Inflammatory macrophage treated with lipopolysaccharide for 4 hours (primary cell): ENCODE results near the gene VEGFA.

ENCODE experiments used
- DNase-seq: peaks from one replicate; pipeline ENCODE4 v3.0.0-alpha.2; 2020

The VEGFA gene

DNA sequence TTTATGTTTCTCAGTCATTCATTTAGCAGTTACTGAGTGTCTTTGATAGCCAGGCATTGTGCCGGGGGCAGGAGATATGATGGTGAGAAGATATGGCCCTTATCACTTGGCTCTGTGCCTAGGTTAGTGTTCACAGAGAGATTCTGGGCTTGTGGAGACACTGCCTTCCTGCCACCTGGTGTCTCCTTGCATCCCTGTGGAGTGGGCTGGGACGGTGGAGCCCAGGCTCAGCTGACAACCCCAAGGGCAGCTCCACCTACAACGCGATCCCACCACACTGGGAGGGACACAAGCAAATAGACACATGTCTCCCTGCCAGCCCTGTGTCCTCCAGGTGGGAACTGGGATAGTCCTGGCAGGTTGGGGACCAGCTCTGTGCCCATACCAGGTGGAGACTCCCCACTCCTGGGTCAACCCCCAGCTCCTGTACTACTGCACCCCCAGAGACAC is 30.3 kb upstream of the VEGFA start:
- DNase-seq: no peak

DNA sequence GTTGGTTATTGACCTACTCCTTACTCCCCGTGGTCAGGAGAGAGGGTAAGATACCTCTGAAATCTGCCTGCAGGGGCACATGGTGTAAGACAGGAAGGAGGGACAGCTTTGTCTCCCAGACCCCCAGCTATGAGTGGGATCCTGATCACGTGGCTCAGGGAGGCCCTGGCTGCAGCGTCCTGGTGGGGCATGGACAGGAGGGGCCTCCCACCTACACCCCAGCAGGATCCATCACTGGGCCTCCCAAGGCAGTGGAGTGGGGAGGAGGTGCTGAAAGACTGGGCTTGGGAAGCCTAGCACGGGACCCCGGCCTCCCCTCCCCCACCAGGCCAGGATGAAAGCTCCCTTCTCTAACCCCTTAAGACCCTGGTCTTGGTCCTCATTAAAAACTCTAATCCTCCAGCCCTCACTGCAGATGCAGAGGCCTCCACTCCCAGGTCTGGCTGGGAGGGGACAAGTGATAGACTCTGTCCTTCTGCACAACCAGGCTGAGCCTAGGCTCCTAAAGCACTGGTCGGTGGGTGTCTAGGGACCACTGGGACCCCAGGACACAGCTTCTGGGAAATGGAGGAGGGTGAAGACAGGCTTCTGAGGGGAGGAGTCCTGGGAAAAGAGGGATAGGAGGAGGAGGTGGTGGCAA is 29.6 kb upstream of the VEGFA start:
- DNase-seq: no peak

GRCh38 chr6:43740961-43741764 is 28.8 kb upstream of the VEGFA start:
- no peak for DNase-seq

DNA sequence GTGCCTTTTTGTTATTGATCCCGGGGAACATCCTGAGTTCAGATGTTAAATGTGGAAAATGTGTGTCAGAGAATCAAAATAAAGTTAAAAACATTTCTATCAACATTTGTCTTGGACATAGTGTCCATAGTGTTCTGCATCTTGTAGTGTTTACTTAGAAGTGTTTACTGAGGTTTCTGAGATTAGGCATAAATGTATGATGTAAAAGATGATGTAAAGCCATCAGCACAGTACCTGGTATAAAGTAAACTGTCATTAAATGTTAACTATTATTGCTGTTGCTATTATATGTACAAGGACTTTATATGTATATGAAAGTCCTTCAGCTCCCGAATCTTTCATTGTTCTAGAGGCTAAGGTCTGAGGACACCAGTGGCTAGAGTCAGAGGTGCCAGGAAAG is 28.2 kb upstream of the VEGFA start:
- DNase-seq: no peak

DNA sequence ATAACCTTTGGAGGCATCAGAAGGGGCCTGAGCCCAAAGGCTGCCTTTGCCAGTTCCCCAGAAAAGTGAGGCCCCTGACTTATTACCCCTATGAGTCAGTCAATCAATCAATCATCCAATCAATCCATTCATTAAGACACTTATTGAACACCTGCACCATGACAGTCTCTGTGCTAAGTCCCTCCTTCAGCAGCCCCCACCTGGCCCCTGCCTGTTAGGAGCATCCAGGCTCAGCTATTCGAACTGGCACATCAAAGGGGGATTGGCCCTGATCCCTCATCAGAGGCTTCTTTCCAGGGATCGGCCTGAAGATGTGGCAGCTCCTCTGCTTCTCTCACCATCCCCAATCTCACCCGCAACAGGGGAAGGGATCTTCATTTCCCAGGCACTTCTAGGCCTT is 27.7 kb upstream of the VEGFA start:
- no peak for DNase-seq

GRCh38 chr6:43742931-43743632 is 26.9 kb upstream of the VEGFA start:
- no peak for DNase-seq

GRCh38 chr6:43743682-43744381 is 26.2 kb upstream of the VEGFA start:
- DNase-seq: no peak

DNA sequence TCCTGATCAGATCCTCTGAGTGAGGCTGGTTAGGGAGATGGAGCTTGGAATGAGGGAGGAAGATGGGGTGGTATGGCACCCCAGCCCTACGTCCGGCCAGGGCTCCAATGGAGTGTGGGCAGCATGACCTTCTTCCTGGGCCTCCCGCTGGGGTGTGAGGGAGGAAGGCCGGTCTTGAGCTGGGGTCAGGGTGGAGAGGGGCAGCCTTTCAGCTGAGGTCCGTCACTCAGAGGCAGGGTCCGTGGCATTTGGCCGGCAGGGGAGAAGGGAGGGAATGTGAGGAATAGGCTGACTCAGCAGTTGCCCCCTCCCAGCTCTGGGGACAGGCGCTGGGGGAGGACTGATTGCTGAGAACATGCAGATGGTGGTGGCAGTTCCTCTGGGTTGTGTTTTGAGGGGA is 25.5 kb upstream of the VEGFA start:
- no peak for DNase-seq

DNA sequence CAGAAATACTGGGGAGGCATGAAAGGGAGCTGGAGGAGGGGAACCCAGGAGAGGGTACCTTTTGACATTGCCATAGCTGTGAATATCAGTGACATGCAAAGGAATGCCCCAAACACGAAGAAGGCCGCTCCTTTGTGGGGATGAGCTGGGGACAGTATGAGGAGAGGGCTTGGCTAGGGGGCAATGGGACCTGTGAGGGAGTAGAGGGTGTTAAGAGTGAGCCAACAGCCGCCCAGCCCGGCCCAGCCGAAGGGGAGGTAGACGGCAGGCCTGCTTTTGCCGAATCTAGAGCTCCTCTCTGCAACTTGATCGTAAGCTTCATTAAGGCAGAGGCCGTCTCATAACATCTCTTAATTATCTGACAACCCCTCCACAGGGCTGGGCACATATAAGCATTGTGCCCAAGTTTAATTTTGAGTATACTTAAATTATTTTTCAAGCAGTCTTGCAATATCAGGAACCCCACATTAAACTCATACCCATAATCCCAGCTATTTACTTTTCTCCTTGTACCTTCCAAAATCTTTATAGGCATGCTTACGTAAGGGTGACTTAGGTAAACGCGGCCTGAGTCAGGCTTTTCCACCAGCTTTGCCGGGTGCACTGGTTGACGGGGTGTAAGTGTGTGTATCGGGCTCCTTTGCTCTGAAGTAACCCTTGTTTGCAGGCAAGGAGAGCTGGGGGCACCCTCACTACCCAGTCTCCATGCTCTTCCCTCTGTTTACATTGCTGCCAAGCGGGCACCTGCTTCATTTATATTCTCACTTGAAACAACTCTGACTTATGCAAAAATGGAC is 24.9 kb upstream of the VEGFA start:
- no peak for DNase-seq

- no peak for DNase-seq
Observed at GRCh38 chr6:43746071-43746470, 23.9 kb upstream of the VEGFA start.

DNA sequence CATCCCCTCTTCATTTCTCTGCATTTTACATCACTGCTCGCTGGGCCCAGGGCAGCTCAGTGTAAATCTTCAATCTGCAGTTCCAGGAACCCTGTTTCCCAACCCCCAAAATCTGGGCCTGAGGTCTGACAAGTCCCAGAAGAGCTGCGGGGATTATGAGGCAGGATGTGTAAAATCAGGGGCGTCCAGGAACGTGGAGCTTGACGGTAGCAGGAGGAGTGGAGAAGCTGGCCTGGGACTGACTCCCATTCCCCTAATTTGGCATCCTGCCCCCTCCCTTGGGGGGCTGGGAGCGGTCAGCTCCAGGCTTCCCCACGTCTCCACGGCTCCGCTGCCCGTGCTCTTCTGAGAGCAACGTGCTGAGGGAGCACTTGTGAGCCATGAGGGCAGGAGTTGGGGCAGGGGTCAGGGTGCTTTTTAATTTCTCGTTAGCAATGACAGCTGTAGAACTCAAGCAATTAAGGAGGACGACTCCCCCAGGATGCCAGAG is 23.4 kb upstream of the VEGFA start:
- DNase-seq: no peak

- no peak for DNase-seq
Observed at GRCh38 chr6:43747784-43748183, 22.2 kb upstream of the VEGFA start.

GRCh38 chr6:43748765-43749164 is 21.2 kb upstream of the VEGFA start:
- no peak for DNase-seq

GRCh38 chr6:43749461-43749860 is 20.6 kb upstream of the VEGFA start:
- no peak for DNase-seq

DNA sequence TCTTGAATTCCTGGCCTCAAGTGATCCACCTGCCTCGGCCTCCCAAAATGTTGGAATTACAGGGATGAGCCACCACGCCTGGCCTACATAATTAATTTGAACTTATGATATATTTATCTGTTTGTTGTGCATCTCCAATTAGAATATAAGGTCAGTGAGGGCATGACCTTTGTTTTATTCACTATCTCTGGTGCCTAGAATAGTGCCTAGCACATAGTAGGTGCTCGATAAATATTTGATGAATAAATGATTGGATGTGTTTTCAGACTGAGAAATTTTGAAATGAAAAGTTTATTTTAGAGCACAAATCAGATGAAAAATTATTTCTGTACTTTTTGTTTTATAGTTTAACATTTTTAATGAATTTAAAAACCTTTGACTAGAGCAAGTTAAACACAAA is 19.4 kb upstream of the VEGFA start:
- no peak for DNase-seq

GRCh38 chr6:43753570-43754183 is 16.3 kb upstream of the VEGFA start:
- DNase-seq: no peak

DNA sequence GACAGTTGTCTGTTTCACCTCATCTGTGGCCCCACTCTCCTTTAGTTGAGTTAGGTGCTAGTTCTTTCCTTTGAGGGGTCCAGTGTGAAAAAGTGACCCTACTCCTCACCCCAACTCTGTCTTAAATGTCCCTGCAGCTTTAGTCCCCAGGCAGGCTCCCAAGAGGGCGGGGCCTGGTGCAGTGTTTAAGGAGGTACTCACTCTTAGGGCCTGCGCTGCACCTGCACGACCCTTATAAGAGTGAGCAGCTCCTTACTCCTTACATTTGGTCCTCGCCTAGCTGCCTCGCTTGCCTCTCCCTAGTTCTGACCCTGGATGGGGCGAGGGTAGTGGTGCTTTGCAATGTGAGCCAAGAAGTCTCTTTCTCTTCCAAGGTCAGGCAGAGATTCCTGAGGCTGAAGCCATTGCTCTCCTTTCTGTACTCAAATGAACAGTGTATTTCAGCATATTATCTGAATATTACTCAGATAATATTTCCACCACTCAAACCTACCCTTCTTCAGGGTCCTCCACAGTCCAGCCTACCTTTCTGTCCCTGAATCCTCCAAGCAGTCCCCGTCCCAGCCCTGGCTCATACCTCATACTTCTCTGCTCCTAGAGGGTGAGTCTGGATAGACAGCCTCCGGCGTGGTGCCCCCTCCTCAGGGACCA is 11.9 kb upstream of the VEGFA start:
- DNase-seq: no peak

DNA sequence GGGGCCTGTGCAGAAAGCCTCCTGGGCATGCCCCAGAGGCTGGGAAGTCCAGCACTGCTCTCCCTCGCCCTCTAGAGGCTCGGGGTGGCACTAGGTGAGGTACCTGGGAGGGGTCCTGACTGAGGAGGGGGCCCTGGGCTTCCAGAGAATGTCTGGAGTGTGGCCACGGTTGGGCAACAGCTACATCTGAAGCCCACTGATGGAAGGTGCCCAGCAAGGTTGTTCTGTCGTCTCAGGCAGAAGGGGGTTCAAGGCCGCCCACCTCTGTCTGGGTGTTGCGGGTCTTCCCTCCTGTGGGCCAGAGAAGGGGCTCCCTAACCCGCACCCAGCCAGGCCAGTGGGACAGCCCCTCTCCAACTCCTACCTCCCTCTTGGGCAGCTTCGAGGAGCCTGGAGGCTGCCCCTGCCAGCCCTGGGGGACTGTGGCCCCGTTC is 11.4 kb upstream of the VEGFA start:
- DNase-seq: peak; percentile 13

GRCh38 chr6:43759136-43759906 is 10.7 kb upstream of the VEGFA start:
- DNase-seq: no peak

DNA sequence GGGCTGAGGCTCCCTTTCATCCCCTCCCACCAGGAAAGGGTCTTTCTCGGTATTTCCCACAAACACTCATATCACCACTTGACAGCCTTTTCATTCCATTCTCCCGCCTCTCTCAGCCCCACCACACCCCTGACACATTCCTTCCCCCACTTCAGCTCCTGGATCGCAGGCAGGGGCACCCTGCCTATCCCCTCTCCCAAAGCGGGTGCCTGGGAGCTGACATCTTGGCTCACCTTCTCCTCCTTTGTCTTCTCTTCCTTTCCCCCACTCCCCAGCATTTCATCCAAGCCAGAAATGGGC is 10.2 kb upstream of the VEGFA start:
- no peak for DNase-seq
